ENCODE data around the gene MTRFR.

- TF ChIP-seq, protein P1, sequence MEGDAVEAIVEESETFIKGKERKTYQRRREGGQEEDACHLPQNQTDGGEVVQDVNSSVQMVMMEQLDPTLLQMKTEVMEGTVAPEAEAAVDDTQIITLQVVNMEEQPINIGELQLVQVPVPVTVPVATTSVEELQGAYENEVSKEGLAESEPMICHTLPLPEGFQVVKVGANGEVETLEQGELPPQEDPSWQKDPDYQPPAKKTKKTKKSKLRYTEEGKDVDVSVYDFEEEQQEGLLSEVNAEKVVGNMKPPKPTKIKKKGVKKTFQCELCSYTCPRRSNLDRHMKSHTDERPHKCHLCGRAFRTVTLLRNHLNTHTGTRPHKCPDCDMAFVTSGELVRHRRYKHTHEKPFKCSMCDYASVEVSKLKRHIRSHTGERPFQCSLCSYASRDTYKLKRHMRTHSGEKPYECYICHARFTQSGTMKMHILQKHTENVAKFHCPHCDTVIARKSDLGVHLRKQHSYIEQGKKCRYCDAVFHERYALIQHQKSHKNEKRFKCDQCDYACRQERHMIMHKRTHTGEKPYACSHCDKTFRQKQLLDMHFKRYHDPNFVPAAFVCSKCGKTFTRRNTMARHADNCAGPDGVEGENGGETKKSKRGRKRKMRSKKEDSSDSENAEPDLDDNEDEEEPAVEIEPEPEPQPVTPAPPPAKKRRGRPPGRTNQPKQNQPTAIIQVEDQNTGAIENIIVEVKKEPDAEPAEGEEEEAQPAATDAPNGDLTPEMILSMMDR (conservative IDR thresholded peaks at IDR 0.05; ENCODE audit: low read depth, low read length): no peak
- no peak for TF ChIP-seq EZH2 (IDR thresholded peaks at IDR 0.05; ENCODE audit: borderline replicate concordance, low read depth, low read length, poor library complexity, severe bottlenecking)
Observed at GRCh38 chr12:123267991-123268843, 35.0 kb downstream of the MTRFR start.

All from A673 (cell line).